Esophagus squamous epithelium (tissue), 5 donors: ENCODE results near the gene AP1G2. TPM values are rescaled to one million over a fixed set of nuclear protein-coding genes. Genes with fewer than 3 reads are reported as not detected.

Source experiments
- DNase-seq: peaks from one replicate; lab custom pipeline; 2025; lab: John Stamatoyannopoulos, UW
- H3K27ac ChIP-seq, 4 donors: fragments of 200-600 bp; sonication (generic); one replicate each; pipeline ENCODE4 v1.5.1; 2016 to 2019; ENCODE audit warnings: mild to moderate bottlenecking in 1 of 4
- H3K27me3 ChIP-seq, 4 donors: fragments of 200-600 bp; sonication (generic); 1 replicate in 3 of 4; 2 replicates in 1 of 4; pipeline versions ENCODE4 v1.5.1 to v1.6.0; 2017 to 2021; ENCODE audit warnings: antibody characterized with exemption in 1 of 4
- H3K36me3 ChIP-seq, 3 donors: fragments of 200-600 bp; sonication (generic); one replicate each; pipeline ENCODE4 v1.5.1; 2016 to 2019
- H3K4me1 ChIP-seq, 3 donors: fragments of 200-600 bp; sonication (generic); one replicate each; pipeline ENCODE4 v1.5.1; 2017 to 2019
- H3K4me3 ChIP-seq, 4 donors: fragments of 200-600 bp; sonication (generic); 1 replicate in 3 of 4; 2 replicates in 1 of 4; pipeline ENCODE4 v1.5.1; 2016 to 2019; ENCODE audit warnings: mild to moderate bottlenecking in 2 of 4, moderate library complexity in 1 of 4
- H3K9me3 ChIP-seq, 3 donors: fragments of 200-600 bp; sonication (generic); one replicate each; pipeline ENCODE4 v1.5.1; 2016 to 2019
- CTCF ChIP-seq, 6 experiments: fragments of 450-650 bp in 4 of 6; fragments of 200-600 bp in 2 of 6; sonication (generic) in 2 of 6; IDR thresholded peaks; one replicate each; pipeline ENCODE4 v1.5.1; 2016 to 2019; ENCODE audit warnings: antibody characterized with exemption in 6 of 6, mild to moderate bottlenecking in 4 of 6, moderate library complexity in 4 of 6
- POLR2A ChIP-seq, 4 donors: fragments of 450-650 bp; IDR thresholded peaks; one replicate each; pipeline ENCODE4 v1.6.1; 2017; ENCODE audit warnings: antibody characterized with exemption in 4 of 4, mild to moderate bottlenecking in 4 of 4, moderate library complexity in 3 of 4
- WGBS, 2 donors: methylation state at CpG; one replicate each; pipeline ENCODE4 v1.1.5; 2018; 5-methylcytosine and 5-hydroxymethylcytosine counted together
- intact Hi-C: fragments of 100-400 bp; cut with DNase I; formaldehyde crosslinking; loops from one replicate; pipeline ENCODE4 v1.15.0; 2022
- total RNA-seq, 4 donors: library from RNA; depleted of rRNA; stranded (reverse); fragments of >200 nt; gene quantifications; one replicate each; pipeline ENCODE4 v1.1.0, GENCODE V29; 2016
- donor health status: DM: yes; HTN: yes; CAD: no.

AP1G2 gene
- total RNA-seq, 4 donors from 2014 or later: 58.0 to 116 (median 68.6) TPM

- no peaks in the 10 kb centered on the region for H3K36me3 ChIP-seq
- peak within 1 kb of the TSS in 2 of 4 donors; percentile 26 to 59 for H3K4me3 ChIP-seq
- peaks cover 14 to 34% (median 18%) of the 10 kb centered on the region in 3 donors for H3K4me1 ChIP-seq
- intact Hi-C loops: no loop called here
- no peak within 1 kb of the TSS for H3K27ac ChIP-seq
- TF ChIP-seq POLR2A (IDR thresholded peaks at IDR 0.05): no peak
- TF ChIP-seq CTCF (IDR thresholded peaks at IDR 0.05): no peak
- no peak for DNase-seq
- H3K9me3 ChIP-seq: no peaks in the 10 kb centered on the region
- WGBS, 2 donors: 22 to 25% methylated on average over 14 to 18 of the region's 18 CpGs
- H3K27me3 ChIP-seq: peaks cover 13 to 85% (median 21%) of the 10 kb centered on the region in 4 donors
Measured at GRCh38 chr14:23578560-23579310, 11.1 kb upstream of the AP1G2 start, which contains the start of gene JPH4. TSS of gene JPH4 (minus strand) at chr14:23578790. CDS start at chr14:23577453, 1,337 bp downstream.

GRCh38 chr14:23577710-23578392 lies 10.3 kb upstream of the AP1G2 start:
- Histone ChIP-seq H3K4me1 (peaks cover 14 to 34% (median 18%) of the 10 kb centered on the region in 3 donors), H3K27me3 (peaks cover 13 to 92% (median 21%) of the 10 kb centered on the region in 4 donors), H3K36me3 (no peaks in the 10 kb centered on the region), H3K4me3 (peak overlapping the region in 2 of 4 donors; percentile 26 to 59), H3K9me3 (no peaks in the 10 kb centered on the region), H3K27ac (no peak overlapping the region)
- no peak for DNase-seq
- intact Hi-C loops: no loop called here
- 4 to 6% methylated on average over 9 to 16 of the region's 24 CpGs for WGBS, 2 donors
- TF ChIP-seq CTCF (IDR thresholded peaks at IDR 0.05) (no peak), POLR2A (IDR thresholded peaks at IDR 0.05) (no peak)

GRCh38 chr14:23577004-23577681 lies 9.6 kb upstream of the AP1G2 start:
- Histone ChIP-seq H3K9me3 (no peaks in the 10 kb centered on the region), H3K27me3 (peaks cover 13 to 87% (median 21%) of the 10 kb centered on the region in 4 donors), H3K27ac (no peak overlapping the region), H3K4me3 (peak overlapping the region in 3 of 4 donors; percentile 8 to 59 (median 26)), H3K4me1 (peaks cover 14 to 34% (median 18%) of the 10 kb centered on the region in 3 donors), H3K36me3 (no peaks in the 10 kb centered on the region)
- intact Hi-C loops: no loop called here
- TF ChIP-seq POLR2A (IDR thresholded peaks at IDR 0.05) (no peak), CTCF (IDR thresholded peaks at IDR 0.05) (no peak)
- 5 to 15% methylated on average over 12 to 13 of the region's 67 CpGs for WGBS, 2 donors
- no peak for DNase-seq

GRCh38 chr14:23573384-23574015 lies 5.9 kb upstream of the AP1G2 start:
- Histone ChIP-seq H3K4me1 (peaks cover 15 to 46% (median 18%) of the 10 kb centered on the region in 3 donors), H3K27ac (no peak overlapping the region), H3K9me3 (no peaks in the 10 kb centered on the region), H3K4me3 (no peak overlapping the region), H3K27me3 (peaks cover 13 to 71% (median 21%) of the 10 kb centered on the region in 4 donors), H3K36me3 (no peaks in the 10 kb centered on the region)
- no peak for DNase-seq
- TF ChIP-seq CTCF (IDR thresholded peaks at IDR 0.05): no peak
- TF ChIP-seq POLR2A (IDR thresholded peaks at IDR 0.05): no peak
- 62 to 79% methylated on average over 4 to 5 of the region's 5 CpGs for WGBS, 2 donors
- intact Hi-C loops: no loop called here
